Measurements from ENCODE around the gene GAPDHS. TPM values are rescaled to one million over a fixed set of nuclear protein-coding genes. Genes with fewer than 3 reads are reported as not detected.
A peak's percentile ranks its signal among the peaks of the same experiment; 100 is the strongest.

GAPDHS gene
- total and polyA plus RNA-seq, 8 donors = not detected

DNA sequence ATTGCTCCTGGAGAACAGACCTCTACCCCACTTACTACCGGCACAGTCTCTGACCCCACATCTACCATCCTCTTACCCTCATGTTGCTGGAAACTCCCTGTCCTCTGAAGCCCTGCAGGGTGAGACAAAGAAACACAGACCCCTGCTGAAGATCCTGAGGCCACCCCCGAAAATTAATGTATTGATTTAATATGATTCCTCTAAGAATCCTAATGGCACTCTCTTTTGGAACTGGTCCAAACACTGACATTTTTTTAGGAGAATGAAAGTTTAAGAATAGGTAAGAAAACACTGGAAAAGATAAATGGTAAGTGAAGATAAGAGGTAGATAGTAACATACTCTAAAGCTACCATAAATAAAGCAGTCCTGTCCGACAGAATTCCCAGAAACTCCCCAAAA is 25.1 kb upstream of the GAPDHS start:
- H3K4me3 ChIP-seq = no peak overlapping the region
- intact Hi-C loops (cut with DNase I; ENCODE audit: low total_unique reads) = no loop called here
- 78 to 96% (median 89%) methylated on average over 3 of the region's 3 CpGs for WGBS, 5 donors
- DNase-seq = no peak
- peaks cover 0 to 57% (median 5%) of the 10 kb centered on the region in 3 donors for H3K27me3 ChIP-seq
- no peaks in the 10 kb centered on the region for H3K9me3 ChIP-seq
- peaks cover 0 to 25% (median 10%) of the 10 kb centered on the region in 4 donors for H3K4me1 ChIP-seq
- TF ChIP-seq EP300 (IDR thresholded peaks at IDR 0.05) (no peak), POLR2AphosphoS5 (IDR thresholded peaks at IDR 0.05) (no peak), POLR2A (IDR thresholded peaks at IDR 0.05) (no peak)
- TF ChIP-seq, protein P1, sequence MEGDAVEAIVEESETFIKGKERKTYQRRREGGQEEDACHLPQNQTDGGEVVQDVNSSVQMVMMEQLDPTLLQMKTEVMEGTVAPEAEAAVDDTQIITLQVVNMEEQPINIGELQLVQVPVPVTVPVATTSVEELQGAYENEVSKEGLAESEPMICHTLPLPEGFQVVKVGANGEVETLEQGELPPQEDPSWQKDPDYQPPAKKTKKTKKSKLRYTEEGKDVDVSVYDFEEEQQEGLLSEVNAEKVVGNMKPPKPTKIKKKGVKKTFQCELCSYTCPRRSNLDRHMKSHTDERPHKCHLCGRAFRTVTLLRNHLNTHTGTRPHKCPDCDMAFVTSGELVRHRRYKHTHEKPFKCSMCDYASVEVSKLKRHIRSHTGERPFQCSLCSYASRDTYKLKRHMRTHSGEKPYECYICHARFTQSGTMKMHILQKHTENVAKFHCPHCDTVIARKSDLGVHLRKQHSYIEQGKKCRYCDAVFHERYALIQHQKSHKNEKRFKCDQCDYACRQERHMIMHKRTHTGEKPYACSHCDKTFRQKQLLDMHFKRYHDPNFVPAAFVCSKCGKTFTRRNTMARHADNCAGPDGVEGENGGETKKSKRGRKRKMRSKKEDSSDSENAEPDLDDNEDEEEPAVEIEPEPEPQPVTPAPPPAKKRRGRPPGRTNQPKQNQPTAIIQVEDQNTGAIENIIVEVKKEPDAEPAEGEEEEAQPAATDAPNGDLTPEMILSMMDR (IDR thresholded peaks at IDR 0.05) = no peak
- peaks cover 0 to 4% (median 0%) of the 10 kb centered on the region in 4 donors for H3K36me3 ChIP-seq
- no peak overlapping the region for H3K27ac ChIP-seq

DNA sequence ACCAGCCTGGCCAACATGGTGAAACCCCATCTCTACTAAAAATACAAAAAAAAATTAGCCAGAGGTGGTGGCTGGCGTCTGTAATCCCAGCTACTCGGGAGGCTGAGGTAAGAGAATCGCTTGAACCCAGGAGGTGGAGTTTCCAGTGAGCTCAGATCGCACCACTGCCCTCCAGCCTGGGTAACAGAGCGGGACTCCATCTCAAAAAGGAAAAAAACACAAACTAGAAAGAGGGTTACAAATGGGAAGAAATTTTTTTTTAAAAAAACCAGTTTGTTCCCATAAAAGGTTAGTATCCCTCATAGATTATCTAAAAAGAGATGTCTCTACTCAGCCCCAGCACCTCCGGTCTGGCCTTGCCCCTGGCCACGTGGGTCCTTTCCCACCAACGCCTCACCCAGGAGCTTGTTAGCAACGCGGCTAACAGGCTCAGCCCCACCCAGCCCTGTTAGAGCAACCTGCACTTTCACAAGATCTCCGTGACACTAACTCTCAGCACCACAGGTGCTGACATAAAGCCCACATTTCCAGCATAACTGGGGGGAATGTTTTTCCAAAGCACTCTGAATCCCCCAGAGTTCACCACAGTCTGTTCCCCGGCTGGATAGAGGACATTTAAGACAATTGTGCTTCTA is 24.1 kb upstream of the GAPDHS start:
- WGBS, 5 donors = 16 to 29% (median 19%) methylated on average over 12 of the region's 12 CpGs
- DNase-seq = peak; percentile 71 to 89
- TF ChIP-seq EP300 (IDR thresholded peaks at IDR 0.05) (no peak), POLR2AphosphoS5 (IDR thresholded peaks at IDR 0.05) (peak in 2 of 3 donors; percentile 46 to 53)
- Histone ChIP-seq H3K9me3 (no peaks in the 10 kb centered on the region), H3K36me3 (peaks cover 0 to 4% (median 0%) of the 10 kb centered on the region in 4 donors), H3K27me3 (peaks cover 0 to 67% (median 5%) of the 10 kb centered on the region in 3 donors), H3K27ac (peak overlapping the region; percentile 29 to 80 (median 79)), H3K4me1 (peaks cover 0 to 25% (median 10%) of the 10 kb centered on the region in 4 donors), H3K4me3 (peak overlapping the region; percentile 43 to 50 (median 46))
- intact Hi-C loops (cut with DNase I; ENCODE audit: low total_unique reads) = no loop called here

DNA sequence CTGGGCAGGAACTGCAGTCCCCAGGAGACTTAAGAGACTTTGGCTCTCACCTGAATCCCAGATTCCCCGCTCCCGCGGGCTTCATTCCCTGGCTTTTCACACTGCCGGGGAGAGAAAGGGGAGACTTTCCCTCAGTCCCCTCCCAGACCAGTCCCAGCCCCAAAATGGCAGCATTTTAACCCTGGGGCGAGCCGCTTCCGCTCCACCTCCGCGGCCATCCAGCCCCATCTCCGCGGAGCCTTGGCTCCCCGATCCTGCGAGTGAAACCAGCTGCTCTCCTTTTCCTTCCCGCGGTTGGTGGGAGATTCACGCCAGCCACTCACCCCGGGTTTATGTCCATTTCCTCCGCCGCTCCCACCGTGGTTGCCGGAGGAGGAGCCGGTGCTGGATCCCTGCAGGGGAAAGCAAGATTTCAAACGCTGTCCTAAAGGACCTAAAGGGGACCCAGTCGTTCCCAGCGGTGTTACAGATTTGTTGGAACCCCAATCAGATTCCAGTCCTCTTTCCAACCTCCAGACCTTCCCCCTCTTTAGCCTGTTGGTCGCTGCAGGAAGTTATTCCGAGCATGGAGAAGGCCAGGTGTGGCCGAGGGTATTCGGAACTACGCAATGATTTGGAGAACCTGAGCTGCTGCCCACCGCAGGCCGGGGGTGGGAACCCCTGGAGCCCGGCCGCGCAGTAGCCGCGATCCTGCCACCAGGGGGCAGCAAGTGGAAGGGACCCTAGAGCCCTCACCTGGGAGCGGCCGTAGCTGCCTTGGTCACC is 23.2 kb upstream of the GAPDHS start:
- Histone ChIP-seq H3K36me3 (peaks cover 0 to 2% (median 0%) of the 10 kb centered on the region in 4 donors), H3K4me3 (peak overlapping the region; percentile 43 to 50 (median 46)), H3K27me3 (peaks cover 0 to 75% (median 5%) of the 10 kb centered on the region in 3 donors), H3K27ac (peak overlapping the region; percentile 76 to 80 (median 80)), H3K4me1 (peaks cover 0 to 25% (median 10%) of the 10 kb centered on the region in 4 donors), H3K9me3 (no peaks in the 10 kb centered on the region)
- intact Hi-C loops (cut with DNase I; ENCODE audit: low total_unique reads) = no loop called here
- DNase-seq = peak; percentile 90 to 96
- 0 to 2% (median 1%) methylated on average over 28 to 39 of the region's 39 CpGs for WGBS, 5 donors
- TF ChIP-seq EP300 (IDR thresholded peaks at IDR 0.05) = no peak
- TF ChIP-seq, protein P1 (IDR thresholded peaks at IDR 0.05) = peak in 6 of 7 experiments; percentile 16 to 96 (median 92)
- TF ChIP-seq POLR2A (IDR thresholded peaks at IDR 0.05) = no peak
- TF ChIP-seq POLR2AphosphoS5 (IDR thresholded peaks at IDR 0.05) = peak in 2 of 3 donors; percentile 53 to 64

- no peak for TF ChIP-seq POLR2AphosphoS5 (IDR thresholded peaks at IDR 0.05)
- TF ChIP-seq, protein P1 (IDR thresholded peaks at IDR 0.05) = peak in 1 of 7 experiments; percentile 41
These were observed 22.7 kb upstream of the GAPDHS start for GRCh38 chr19:35510626-35510964.

More at GRCh38 chr19:35510626-35510964, 22.7 kb upstream of the GAPDHS start:
- Histone ChIP-seq H3K4me3 (peak overlapping the region; percentile 43 to 50 (median 46)), H3K9me3 (no peaks in the 10 kb centered on the region), H3K27me3 (peaks cover 0 to 71% (median 5%) of the 10 kb centered on the region in 3 donors), H3K27ac (peak overlapping the region in 3 of 5 donors; percentile 76 to 80 (median 79)), H3K4me1 (peaks cover 0 to 25% (median 10%) of the 10 kb centered on the region in 4 donors), H3K36me3 (no peaks in the 10 kb centered on the region)
- DNase-seq = no peak
- intact Hi-C loops (cut with DNase I; ENCODE audit: low total_unique reads) = no loop called here
- 6 to 18% (median 9%) methylated on average over 15 of the region's 15 CpGs for WGBS, 5 donors
